ENCODE measurements around the gene PRKN. TPM values are rescaled to one million over a fixed set of nuclear protein-coding genes. Genes with fewer than 3 reads are reported as not detected.

Gene PRKN
- total RNA-seq, 2 experiments from 2014 or later: not detected

DNA sequence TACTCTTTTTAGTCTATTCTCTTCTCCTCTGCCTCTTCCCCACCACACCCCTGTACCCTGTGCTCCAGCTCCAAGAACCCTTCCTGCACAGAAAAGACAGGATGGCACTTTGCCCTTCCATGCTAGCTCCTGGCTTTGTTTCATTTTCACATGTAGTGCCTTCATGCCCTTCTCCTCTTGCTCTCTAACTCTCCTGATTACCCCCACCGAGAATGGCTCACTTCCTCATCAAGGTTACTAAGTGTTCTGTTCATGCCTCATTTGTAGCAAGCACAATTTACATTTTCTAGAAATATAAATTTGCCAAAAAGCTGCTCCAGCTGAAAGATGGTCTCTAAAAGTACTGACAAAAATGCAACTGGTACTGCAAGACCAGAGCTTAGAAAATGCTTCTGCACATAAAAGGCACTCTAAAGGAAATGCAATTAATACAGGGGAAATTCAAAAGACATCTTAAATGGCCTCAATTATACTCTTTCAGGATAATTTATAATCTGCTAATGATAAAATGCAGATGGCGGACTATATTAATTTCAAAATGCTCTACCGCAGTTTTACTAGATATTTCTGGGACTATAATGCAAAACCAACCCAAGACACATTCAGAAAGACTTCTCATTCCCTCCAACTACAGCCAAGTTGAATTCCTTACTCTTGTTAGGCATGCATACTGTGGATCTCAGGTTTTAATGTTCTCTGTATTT, 570.2 kb downstream of the PRKN start:
- CTCF ChIA-PET: no interaction called here
- no peak for DNase-seq
- Mint-ChIP-seq H3K27ac (no peak overlapping the region), H3K4me3 (no peak overlapping the region), H3K4me1 (no peaks in the 10 kb centered on the region), H3K27me3 (no peaks in the 10 kb centered on the region), H3K9me3 (ENCODE audit: low read depth) (no peaks in the 10 kb centered on the region), H3K36me3 (no peaks in the 10 kb centered on the region)
- no peak for ATAC-seq

DNA sequence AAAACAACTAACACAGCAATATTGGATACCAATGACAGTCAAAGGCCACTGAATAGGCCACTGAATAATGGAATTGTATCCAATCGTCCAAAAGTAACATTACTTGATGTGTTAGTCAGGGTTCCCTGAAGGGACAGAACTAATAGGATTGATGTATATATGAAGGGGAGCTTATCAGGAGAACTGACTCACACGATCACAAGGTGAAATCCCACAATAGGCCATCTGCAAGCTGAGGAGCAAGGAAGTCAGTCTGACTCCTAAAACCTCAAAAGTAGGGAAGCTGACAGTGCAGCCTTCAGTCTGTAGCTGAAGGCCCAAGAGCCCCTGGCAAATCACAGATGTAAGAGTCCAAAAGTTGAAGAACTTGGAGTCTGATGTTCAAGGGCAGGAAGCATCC, 571.4 kb downstream of the PRKN start:
- no peaks in the 10 kb centered on the region for H3K4me1 Mint-ChIP-seq
- no peak overlapping the region for H3K27ac Mint-ChIP-seq
- H3K36me3 Mint-ChIP-seq: no peaks in the 10 kb centered on the region
- ATAC-seq (no peak), DNase-seq (no peak)
- H3K4me3 Mint-ChIP-seq: no peak overlapping the region
- no peaks in the 10 kb centered on the region for H3K9me3 Mint-ChIP-seq (ENCODE audit: low read depth)
- no peaks in the 10 kb centered on the region for H3K27me3 Mint-ChIP-seq
- CTCF ChIA-PET: no interaction called here

DNA sequence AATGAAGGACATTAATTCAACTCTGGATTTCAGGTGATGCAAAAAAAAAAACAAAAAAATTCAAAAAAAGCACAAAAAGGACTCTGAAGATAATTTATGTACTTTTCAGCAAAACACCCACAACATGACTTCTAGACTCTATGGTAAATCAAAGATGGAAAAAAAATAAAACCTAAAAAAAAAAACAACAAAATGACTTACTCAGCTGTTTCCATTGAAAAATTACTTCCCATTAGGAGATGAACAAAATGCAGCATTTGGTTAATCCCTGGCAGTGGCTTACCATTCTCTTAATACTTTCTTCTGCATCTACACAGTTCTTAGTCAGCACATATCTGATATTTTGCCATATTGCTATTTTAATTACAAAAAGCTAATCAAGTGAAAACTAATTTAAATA, 572.6 kb downstream of the PRKN start:
- CTCF ChIA-PET: interaction anchor here (0.6 kb wide), 1 partner anchor 17 kb away, joined by 3 read pairs; no protein-coding TSS in a partner anchor
- no peak for ATAC-seq

GRCh38 chr6:162154001-162154400, 573.6 kb downstream of the PRKN start:
- H3K4me3 Mint-ChIP-seq: no peak overlapping the region
- H3K4me1 Mint-ChIP-seq: no peaks in the 10 kb centered on the region
- DNase-seq: no peak
- H3K36me3 Mint-ChIP-seq: no peaks in the 10 kb centered on the region
- H3K27ac Mint-ChIP-seq: no peak overlapping the region
- ATAC-seq: no peak
- no peaks in the 10 kb centered on the region for H3K9me3 Mint-ChIP-seq (ENCODE audit: low read depth)
- CTCF ChIA-PET: no interaction called here
- no peaks in the 10 kb centered on the region for H3K27me3 Mint-ChIP-seq

More for the DNA sequence above, 572.6 kb downstream of the PRKN start:
- Mint-ChIP-seq H3K27me3 (no peaks in the 10 kb centered on the region), H3K4me1 (no peaks in the 10 kb centered on the region), H3K27ac (no peak overlapping the region), H3K9me3 (ENCODE audit: low read depth) (no peaks in the 10 kb centered on the region), H3K4me3 (no peak overlapping the region), H3K36me3 (no peaks in the 10 kb centered on the region)
- no peak for DNase-seq

- DNase-seq (no peak), ATAC-seq (no peak)
- no peaks in the 10 kb centered on the region for H3K27me3 Mint-ChIP-seq
- no peaks in the 10 kb centered on the region for H3K4me1 Mint-ChIP-seq
- no peaks in the 10 kb centered on the region for H3K36me3 Mint-ChIP-seq
- H3K9me3 Mint-ChIP-seq (ENCODE audit: low read depth): no peaks in the 10 kb centered on the region
- H3K27ac Mint-ChIP-seq: no peak overlapping the region
- H3K4me3 Mint-ChIP-seq: no peak overlapping the region
- CTCF ChIA-PET: no interaction called here
These were observed 574.4 kb downstream of the PRKN start for GRCh38 chr6:162153120-162153519.

- DNase-seq (no peak), ATAC-seq (no peak)
- H3K27ac Mint-ChIP-seq: no peak overlapping the region
- no peaks in the 10 kb centered on the region for H3K36me3 Mint-ChIP-seq
- CTCF ChIA-PET: no interaction called here
- no peak overlapping the region for H3K4me3 Mint-ChIP-seq
- H3K4me1 Mint-ChIP-seq: no peaks in the 10 kb centered on the region
- H3K9me3 Mint-ChIP-seq (ENCODE audit: low read depth): no peaks in the 10 kb centered on the region
- no peaks in the 10 kb centered on the region for H3K27me3 Mint-ChIP-seq
These were observed 576.4 kb downstream of the PRKN start for GRCh38 chr6:162151021-162151665.

- H3K27ac Mint-ChIP-seq: no peak overlapping the region
- CTCF ChIA-PET: no interaction called here
- DNase-seq (no peak), ATAC-seq (no peak)
- no peaks in the 10 kb centered on the region for H3K27me3 Mint-ChIP-seq
- no peak overlapping the region for H3K4me3 Mint-ChIP-seq
- no peaks in the 10 kb centered on the region for H3K4me1 Mint-ChIP-seq
- H3K36me3 Mint-ChIP-seq: no peaks in the 10 kb centered on the region
- H3K9me3 Mint-ChIP-seq (ENCODE audit: low read depth): no peaks in the 10 kb centered on the region
These were observed 577.3 kb downstream of the PRKN start for GRCh38 chr6:162150295-162150694.

GRCh38 chr6:162149786-162150185, 577.8 kb downstream of the PRKN start:
- Mint-ChIP-seq H3K36me3 (no peaks in the 10 kb centered on the region), H3K9me3 (ENCODE audit: low read depth) (no peaks in the 10 kb centered on the region), H3K27me3 (no peaks in the 10 kb centered on the region), H3K4me3 (no peak overlapping the region), H3K27ac (no peak overlapping the region), H3K4me1 (no peaks in the 10 kb centered on the region)
- DNase-seq (no peak), ATAC-seq (no peak)
- CTCF ChIA-PET: no interaction called here

DNA sequence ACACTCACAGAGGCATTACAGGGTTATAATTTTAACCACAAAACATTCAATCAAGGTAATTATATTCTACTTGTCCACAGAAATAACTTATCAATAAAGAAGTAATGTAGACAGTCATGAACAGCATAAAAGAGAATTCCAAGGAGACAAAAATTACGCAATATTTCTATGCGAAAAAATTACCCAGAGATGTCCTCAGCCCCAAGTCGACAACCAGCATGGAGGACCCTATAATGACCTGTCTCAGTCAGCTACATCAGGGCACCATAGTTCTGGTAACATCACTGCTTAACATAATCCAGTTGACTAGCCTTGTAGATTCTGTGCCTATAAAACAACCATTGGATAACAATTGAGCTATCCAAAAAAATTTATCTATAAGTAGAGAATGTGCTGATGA, 579.8 kb downstream of the PRKN start:
- no peak overlapping the region for H3K27ac Mint-ChIP-seq
- ATAC-seq (no peak), DNase-seq (no peak)
- H3K27me3 Mint-ChIP-seq: no peaks in the 10 kb centered on the region
- H3K9me3 Mint-ChIP-seq (ENCODE audit: low read depth): no peaks in the 10 kb centered on the region
- no peaks in the 10 kb centered on the region for H3K4me1 Mint-ChIP-seq
- CTCF ChIA-PET: no interaction called here
- H3K36me3 Mint-ChIP-seq: no peaks in the 10 kb centered on the region
- H3K4me3 Mint-ChIP-seq: no peak overlapping the region

- ATAC-seq (no peak), DNase-seq (no peak)
- H3K36me3 Mint-ChIP-seq: no peaks in the 10 kb centered on the region
- H3K9me3 Mint-ChIP-seq (ENCODE audit: low read depth): no peaks in the 10 kb centered on the region
- CTCF ChIA-PET: no interaction called here
- no peak overlapping the region for H3K4me3 Mint-ChIP-seq
- no peaks in the 10 kb centered on the region for H3K4me1 Mint-ChIP-seq
- H3K27me3 Mint-ChIP-seq: no peaks in the 10 kb centered on the region
- no peak overlapping the region for H3K27ac Mint-ChIP-seq
These were observed 580.3 kb downstream of the PRKN start for GRCh38 chr6:162147281-162147680.

- no peak for ATAC-seq
- DNase-seq: no peak
- H3K9me3 Mint-ChIP-seq (ENCODE audit: low read depth): peaks cover 3% of the 10 kb centered on the region
- H3K4me1 Mint-ChIP-seq: no peaks in the 10 kb centered on the region
- H3K4me3 Mint-ChIP-seq: no peak overlapping the region
- H3K36me3 Mint-ChIP-seq: no peaks in the 10 kb centered on the region
- H3K27ac Mint-ChIP-seq: no peak overlapping the region
- no peaks in the 10 kb centered on the region for H3K27me3 Mint-ChIP-seq
- CTCF ChIA-PET: no interaction called here
These were observed 587.2 kb downstream of the PRKN start for GRCh38 chr6:162140251-162140852.

- Mint-ChIP-seq H3K27ac (no peak overlapping the region), H3K9me3 (ENCODE audit: low read depth) (no peaks in the 10 kb centered on the region), H3K4me1 (no peaks in the 10 kb centered on the region), H3K27me3 (no peaks in the 10 kb centered on the region), H3K4me3 (no peak overlapping the region), H3K36me3 (no peaks in the 10 kb centered on the region)
- CTCF ChIA-PET: no interaction called here
- DNase-seq (no peak), ATAC-seq (no peak)
These were observed 601.9 kb downstream of the PRKN start for GRCh38 chr6:162125659-162126058.

- Mint-ChIP-seq H3K4me1 (no peaks in the 10 kb centered on the region), H3K4me3 (no peak overlapping the region), H3K36me3 (no peaks in the 10 kb centered on the region), H3K27ac (no peak overlapping the region), H3K27me3 (no peaks in the 10 kb centered on the region), H3K9me3 (ENCODE audit: low read depth) (no peaks in the 10 kb centered on the region)
- ATAC-seq (no peak), DNase-seq (no peak)
- CTCF ChIA-PET: no interaction called here
These were observed 602.7 kb downstream of the PRKN start for GRCh38 chr6:162124710-162125435.

GRCh38 chr6:162123797-162124196, 603.8 kb downstream of the PRKN start:
- Mint-ChIP-seq H3K36me3 (no peaks in the 10 kb centered on the region), H3K4me3 (no peak overlapping the region), H3K27ac (no peak overlapping the region), H3K4me1 (no peaks in the 10 kb centered on the region), H3K9me3 (ENCODE audit: low read depth) (no peaks in the 10 kb centered on the region), H3K27me3 (no peaks in the 10 kb centered on the region)
- ATAC-seq (no peak), DNase-seq (no peak)
- CTCF ChIA-PET: no interaction called here
